Neuronal stem cell (in vitro differentiated cells): Measurements from ENCODE around the gene ZNF254.

ENCODE experiments used
- DNase-seq: peaks from one replicate; pipeline ENCODE4 v3.0.0-alpha.2; 2013; ENCODE audit warnings: low spot score
- H2AFZ ChIP-seq: one replicate; pipeline ENCODE4 v1.6.1; 2013; ENCODE audit warnings: mild to moderate bottlenecking, low read length, inconsistent platforms
- H2AK5ac ChIP-seq: 2 replicates; pipeline ENCODE4 v1.6.1; 2013; ENCODE audit warnings: low read depth, mild to moderate bottlenecking, inconsistent platforms, low read length, moderate library complexity, mixed read lengths
- H2BK120ac ChIP-seq: 2 replicates; pipeline ENCODE4 v1.6.1; 2013; ENCODE audit warnings: low read depth, mild to moderate bottlenecking, inconsistent platforms, low read length, moderate library complexity, mixed read lengths
- H2BK12ac ChIP-seq: one replicate; pipeline ENCODE4 v1.6.1; 2013; ENCODE audit warnings: low read length, inconsistent platforms
- H2BK15ac ChIP-seq: 2 replicates; pipeline ENCODE4 v1.6.1; 2013; ENCODE audit warnings: mild to moderate bottlenecking, low read length, inconsistent platforms, mixed read lengths
- H2BK5ac ChIP-seq: one replicate; pipeline ENCODE4 v1.6.1; 2013; ENCODE audit warnings: inconsistent platforms, mild to moderate bottlenecking, low read length, moderate library complexity
- H3K14ac ChIP-seq: one replicate; pipeline ENCODE4 v1.6.1; 2013; ENCODE audit warnings: low read length, inconsistent platforms
- H3K18ac ChIP-seq: 2 replicates; pipeline ENCODE4 v1.6.1; 2013; ENCODE audit warnings: low read length, inconsistent platforms
- H3K23ac ChIP-seq: 2 replicates; pipeline ENCODE4 v1.6.1; 2013; ENCODE audit warnings: low read depth, mild to moderate bottlenecking, mixed read lengths, low read length, inconsistent platforms; ENCODE audit not compliant: poor library complexity
- H3K27ac ChIP-seq: replicated peaks from 3 replicates; pipeline ENCODE4 v1.5.1; 2013; ENCODE audit warnings: low read length, inconsistent platforms
- H3K27me3 ChIP-seq, 3 experiments: 2 replicates each; pipeline ENCODE4 v1.6.1; 2013; ENCODE audit warnings: low read length in 3 of 3, mild to moderate bottlenecking in 2 of 3, inconsistent platforms in 1 of 3, low read depth in 1 of 3, mixed read lengths in 1 of 3, moderate library complexity in 1 of 3; ENCODE audit not compliant: control insufficient read depth in 3 of 3, insufficient read depth in 3 of 3
- H3K36me3 ChIP-seq, 2 donors: replicated peaks in 1 of 2; 2 replicates each; pipeline ENCODE4 v1.6.1; 2013; ENCODE audit warnings: low read length in 2 of 2; ENCODE audit not compliant: control insufficient read depth in 2 of 2, insufficient read depth in 2 of 2
- H3K4ac ChIP-seq: 2 replicates; pipeline ENCODE4 v1.6.1; 2013; ENCODE audit warnings: inconsistent platforms, mild to moderate bottlenecking, low read length, moderate library complexity
- H3K4me1 ChIP-seq, 2 donors: 1 replicate in 1 of 2; 2 replicates in 1 of 2; pipeline ENCODE4 v1.6.1; 2013; ENCODE audit warnings: low read length in 2 of 2, low read depth in 1 of 2; ENCODE audit not compliant: control insufficient read depth in 2 of 2, insufficient read depth in 1 of 2
- H3K4me2 ChIP-seq: one replicate; pipeline ENCODE4 v1.6.1; 2013; ENCODE audit warnings: mild to moderate bottlenecking, low read length, inconsistent platforms; ENCODE audit not compliant: insufficient read depth, poor library complexity, severe bottlenecking
- H3K4me3 ChIP-seq, 2 donors: 2 replicates each; pipeline ENCODE4 v1.5.1; 2013; ENCODE audit warnings: low read length in 2 of 2, mild to moderate bottlenecking in 2 of 2, inconsistent platforms in 1 of 2, moderate library complexity in 1 of 2
- H3K79me1 ChIP-seq: one replicate; pipeline ENCODE4 v1.6.1; 2013; ENCODE audit warnings: low read depth, mild to moderate bottlenecking, inconsistent platforms, low read length, moderate library complexity
- H3K9ac ChIP-seq: one replicate; pipeline ENCODE4 v1.6.1; 2013; ENCODE audit warnings: mild to moderate bottlenecking, low read depth, low read length, inconsistent platforms; ENCODE audit not compliant: poor library complexity
- H3K9me3 ChIP-seq, 2 donors: replicated peaks in 1 of 2; 2 replicates each; pipeline versions ENCODE3 to v1.6.1; 2013; ENCODE audit warnings: low read length in 2 of 2, mild to moderate bottlenecking in 2 of 2, inconsistent platforms in 1 of 2, low read depth in 1 of 2, mixed read lengths in 1 of 2, moderate library complexity in 1 of 2; ENCODE audit not compliant: control insufficient read depth in 2 of 2, insufficient read depth in 1 of 2
- H4K8ac ChIP-seq: one replicate; pipeline ENCODE4 v1.6.1; 2013; ENCODE audit warnings: low read depth, mild to moderate bottlenecking, inconsistent platforms, low read length, moderate library complexity
- H4K91ac ChIP-seq: one replicate; pipeline ENCODE4 v1.6.1; 2013; ENCODE audit warnings: low read length, low read depth, mild to moderate bottlenecking, inconsistent platforms; ENCODE audit not compliant: poor library complexity
- WGBS, 2 donors: extraction: QIAGEN DNeasy Blood & Tissue Kit; methylation state at CpG; one replicate each; pipeline ENCODE4 v1.1.7; 2013; ENCODE audit warnings: missing lambda C conversion rate in 2 of 2, mixed read lengths in 1 of 2; ENCODE audit not compliant: insufficient read length in 2 of 2, insufficient replicate concordance in 1 of 2; ENCODE audit errors: extremely low coverage in 2 of 2; 5-methylcytosine and 5-hydroxymethylcytosine counted together

ZNF254 gene

DNA sequence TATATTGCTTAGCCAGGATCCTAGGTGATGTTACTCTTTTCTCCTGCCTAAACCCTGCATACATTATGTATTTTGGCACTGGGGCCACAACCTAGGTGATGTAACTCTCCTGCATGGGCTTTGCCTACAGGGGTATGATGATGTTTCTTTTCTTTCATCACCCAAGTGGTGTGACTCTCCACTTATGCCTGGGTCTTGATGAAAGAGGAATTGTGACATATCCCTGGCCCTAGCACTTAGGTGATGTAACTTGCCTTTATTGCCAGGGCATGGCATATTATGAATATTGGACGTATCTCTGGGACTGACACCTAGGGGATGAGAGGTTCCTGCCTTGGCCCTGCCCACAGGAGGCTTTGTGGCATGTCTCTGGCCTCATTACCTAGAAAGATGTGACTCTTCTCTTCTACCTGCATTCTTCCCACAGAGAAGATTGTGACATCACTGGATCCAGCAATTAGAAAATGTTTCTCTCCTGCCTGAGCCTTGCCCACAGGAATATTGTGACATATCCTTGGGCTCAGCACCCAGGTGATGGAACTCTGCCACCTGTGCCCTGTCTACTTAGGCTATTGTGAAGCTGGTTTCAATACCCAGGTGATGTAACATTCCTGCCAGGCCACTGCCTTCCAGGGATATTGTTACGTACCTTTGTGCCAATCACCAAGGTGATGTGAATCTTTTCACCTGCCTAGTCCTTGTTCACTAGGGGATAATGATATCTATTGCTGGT is 27.3 kb upstream of the ZNF254 start:
- Histone ChIP-seq H2AFZ (no peak overlapping the region), H3K27me3 (no peaks in the 10 kb centered on the region), H2BK12ac (no peak overlapping the region), H3K36me3 (peaks cover 41 to 96% of the 10 kb centered on the region in 2 donors), H3K4me3 (no peak overlapping the region), H3K9me3 (no peaks in the 10 kb centered on the region), H3K23ac (no peak overlapping the region), H3K18ac (no peak overlapping the region), H4K91ac (no peak overlapping the region), H3K14ac (no peak overlapping the region), H3K27ac (no peak overlapping the region), H2BK5ac (no peak overlapping the region), H3K4me1 (no peaks in the 10 kb centered on the region), H2BK15ac (no peak overlapping the region), H2AK5ac (no peak overlapping the region), H3K4me2 (no peak overlapping the region), H3K79me1 (no peaks in the 10 kb centered on the region), H3K4ac (no peak overlapping the region), H2BK120ac (no peak overlapping the region), H3K9ac (no peak overlapping the region), H4K8ac (no peak overlapping the region)
- WGBS, 2 donors: no CpG with 5 or more reads among the region's 2 CpGs
- DNase-seq: no peak

DNA sequence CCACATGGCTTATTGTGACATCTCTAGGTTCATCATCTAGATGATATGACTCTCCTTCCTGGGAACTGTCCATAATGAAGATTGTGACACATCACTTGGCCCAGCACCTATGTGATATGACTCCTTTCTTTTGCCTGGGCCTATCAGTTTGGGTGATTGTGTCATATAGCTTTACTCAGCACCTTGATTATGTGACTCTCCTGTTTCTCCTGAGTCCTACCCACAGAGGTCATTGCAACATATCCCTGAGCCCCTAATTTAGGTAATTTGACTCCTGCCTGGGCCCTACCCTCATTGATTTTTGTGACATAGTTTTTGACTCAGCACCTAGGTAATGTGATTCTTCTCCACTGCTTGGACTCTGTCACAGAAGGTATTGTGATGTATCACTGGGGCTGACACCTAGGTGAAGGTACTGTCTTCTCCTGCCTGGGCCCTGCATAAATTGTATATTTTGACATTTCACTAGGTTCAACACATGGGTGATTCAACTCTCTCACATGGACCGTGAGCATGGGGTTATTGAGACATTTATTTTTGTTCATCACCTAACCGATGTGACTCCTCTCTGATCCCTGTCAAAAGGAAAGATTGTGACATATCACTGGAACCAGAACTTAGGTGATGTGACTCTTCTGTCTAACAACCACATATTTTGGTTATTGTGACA is 26.2 kb upstream of the ZNF254 start:
- Histone ChIP-seq H3K18ac (no peak overlapping the region), H4K91ac (no peak overlapping the region), H2AK5ac (no peak overlapping the region), H2BK120ac (no peak overlapping the region), H3K4ac (no peak overlapping the region), H3K4me1 (no peaks in the 10 kb centered on the region), H3K79me1 (no peaks in the 10 kb centered on the region), H3K27me3 (no peaks in the 10 kb centered on the region), H2AFZ (no peak overlapping the region), H3K9me3 (no peaks in the 10 kb centered on the region), H3K27ac (no peak overlapping the region), H3K14ac (no peak overlapping the region), H3K4me2 (no peak overlapping the region), H3K23ac (no peak overlapping the region), H2BK12ac (no peak overlapping the region), H3K9ac (no peak overlapping the region), H2BK5ac (no peak overlapping the region), H3K4me3 (no peak overlapping the region), H3K36me3 (peaks cover 43 to 96% of the 10 kb centered on the region in 2 donors), H4K8ac (no peak overlapping the region), H2BK15ac (no peak overlapping the region)
- WGBS, 2 donors: no CpG with 5 or more reads among the region's 2 CpGs
- no peak for DNase-seq

DNA sequence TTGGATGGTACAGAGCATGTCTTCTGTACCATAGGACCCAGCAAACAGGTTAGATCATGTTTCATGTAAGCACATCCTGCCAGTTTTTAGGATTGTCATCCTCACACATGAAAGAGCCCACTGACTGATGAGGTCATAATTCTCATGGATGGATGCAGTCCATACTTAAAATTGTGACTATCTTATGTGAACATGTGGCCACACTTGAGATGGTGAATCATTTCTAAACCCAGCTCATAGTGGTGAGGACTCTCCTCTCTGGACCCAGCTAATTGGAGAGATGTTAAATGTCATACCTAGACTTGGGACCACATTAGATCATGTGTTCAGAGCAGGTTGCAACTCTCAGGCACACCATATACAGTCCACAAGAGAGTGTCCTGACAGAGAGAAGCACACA is 24.8 kb upstream of the ZNF254 start:
- no peak for DNase-seq
- Histone ChIP-seq H4K91ac (no peak overlapping the region), H3K14ac (no peak overlapping the region), H3K27ac (no peak overlapping the region), H3K36me3 (peaks cover 40 to 96% of the 10 kb centered on the region in 2 donors), H2BK120ac (no peak overlapping the region), H3K4me2 (no peak overlapping the region), H2AFZ (no peak overlapping the region), H2BK5ac (no peak overlapping the region), H4K8ac (no peak overlapping the region), H3K9ac (no peak overlapping the region), H2BK15ac (no peak overlapping the region), H2BK12ac (no peak overlapping the region), H3K9me3 (no peaks in the 10 kb centered on the region), H3K4me1 (no peaks in the 10 kb centered on the region), H3K4ac (no peak overlapping the region), H3K18ac (no peak overlapping the region), H3K4me3 (no peak overlapping the region), H3K79me1 (no peaks in the 10 kb centered on the region), H3K27me3 (no peaks in the 10 kb centered on the region), H3K23ac (no peak overlapping the region), H2AK5ac (no peak overlapping the region)

DNA sequence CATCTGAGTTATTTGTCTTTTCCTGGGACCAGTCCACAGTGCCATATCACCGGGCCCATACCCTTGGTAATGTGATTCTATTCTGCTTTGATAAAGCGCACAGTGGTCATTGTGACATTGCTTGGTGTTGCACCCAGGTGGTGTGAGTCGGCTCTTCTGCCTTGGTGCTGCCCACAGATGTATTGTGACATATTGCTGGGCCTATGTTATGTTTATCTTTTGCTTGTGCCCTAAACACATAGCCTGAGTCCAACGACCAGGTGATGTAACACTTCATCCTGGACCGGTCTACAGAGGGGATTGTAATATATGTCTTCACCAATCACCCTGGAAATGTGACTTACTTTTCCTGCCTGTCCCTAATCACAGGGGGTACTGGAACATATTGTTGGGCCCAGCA is 23.7 kb upstream of the ZNF254 start:
- Histone ChIP-seq H3K36me3 (peaks cover 40 to 96% of the 10 kb centered on the region in 2 donors), H3K79me1 (no peaks in the 10 kb centered on the region), H2BK120ac (no peak overlapping the region), H3K4me2 (no peak overlapping the region), H4K8ac (no peak overlapping the region), H2BK12ac (no peak overlapping the region), H3K23ac (no peak overlapping the region), H2AK5ac (no peak overlapping the region), H2BK15ac (no peak overlapping the region), H3K27me3 (no peaks in the 10 kb centered on the region), H3K4me1 (no peaks in the 10 kb centered on the region), H3K9ac (no peak overlapping the region), H3K9me3 (no peaks in the 10 kb centered on the region), H3K4ac (no peak overlapping the region), H4K91ac (no peak overlapping the region), H2AFZ (no peak overlapping the region), H2BK5ac (no peak overlapping the region), H3K4me3 (no peak overlapping the region), H3K27ac (no peak overlapping the region), H3K14ac (no peak overlapping the region), H3K18ac (no peak overlapping the region)
- WGBS, 2 donors: no CpG with 5 or more reads among the region's 5 CpGs
- no peak for DNase-seq
